ENCODE results near the gene TMEM132D.

TMEM132D gene

DNA sequence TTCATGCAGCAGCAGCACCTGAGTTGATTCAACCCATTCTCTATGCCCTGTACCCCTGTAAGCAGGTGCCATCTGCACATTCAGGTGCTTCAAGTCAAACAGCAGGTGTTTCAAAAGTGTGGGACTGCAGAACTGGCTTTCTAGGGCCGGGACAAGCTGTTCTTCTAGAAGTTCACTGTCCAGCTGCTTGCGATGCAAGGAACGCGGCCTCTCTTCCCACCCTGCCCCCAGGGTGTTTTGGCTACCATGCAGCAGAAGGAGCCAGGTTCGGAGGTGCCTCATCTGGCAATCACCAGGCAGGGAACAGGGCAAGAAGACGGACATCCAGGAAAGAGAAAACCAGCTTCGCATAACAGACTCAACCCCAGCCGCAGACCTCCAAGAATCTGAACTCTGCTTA is 35.2 kb downstream of the TMEM132D start:
- TF ChIP-seq, protein P1, sequence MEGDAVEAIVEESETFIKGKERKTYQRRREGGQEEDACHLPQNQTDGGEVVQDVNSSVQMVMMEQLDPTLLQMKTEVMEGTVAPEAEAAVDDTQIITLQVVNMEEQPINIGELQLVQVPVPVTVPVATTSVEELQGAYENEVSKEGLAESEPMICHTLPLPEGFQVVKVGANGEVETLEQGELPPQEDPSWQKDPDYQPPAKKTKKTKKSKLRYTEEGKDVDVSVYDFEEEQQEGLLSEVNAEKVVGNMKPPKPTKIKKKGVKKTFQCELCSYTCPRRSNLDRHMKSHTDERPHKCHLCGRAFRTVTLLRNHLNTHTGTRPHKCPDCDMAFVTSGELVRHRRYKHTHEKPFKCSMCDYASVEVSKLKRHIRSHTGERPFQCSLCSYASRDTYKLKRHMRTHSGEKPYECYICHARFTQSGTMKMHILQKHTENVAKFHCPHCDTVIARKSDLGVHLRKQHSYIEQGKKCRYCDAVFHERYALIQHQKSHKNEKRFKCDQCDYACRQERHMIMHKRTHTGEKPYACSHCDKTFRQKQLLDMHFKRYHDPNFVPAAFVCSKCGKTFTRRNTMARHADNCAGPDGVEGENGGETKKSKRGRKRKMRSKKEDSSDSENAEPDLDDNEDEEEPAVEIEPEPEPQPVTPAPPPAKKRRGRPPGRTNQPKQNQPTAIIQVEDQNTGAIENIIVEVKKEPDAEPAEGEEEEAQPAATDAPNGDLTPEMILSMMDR (IDR thresholded peaks at IDR 0.05; ENCODE audit: control extremely low read depth, extremely low read depth, low read depth, missing control alignments), result no peak
- peak; percentile 13 for DNase-seq (ENCODE audit: extremely low spot score)
- CTCF ChIA-PET, result no interaction called here
- POLR2A ChIA-PET, result no interaction called here

DNA sequence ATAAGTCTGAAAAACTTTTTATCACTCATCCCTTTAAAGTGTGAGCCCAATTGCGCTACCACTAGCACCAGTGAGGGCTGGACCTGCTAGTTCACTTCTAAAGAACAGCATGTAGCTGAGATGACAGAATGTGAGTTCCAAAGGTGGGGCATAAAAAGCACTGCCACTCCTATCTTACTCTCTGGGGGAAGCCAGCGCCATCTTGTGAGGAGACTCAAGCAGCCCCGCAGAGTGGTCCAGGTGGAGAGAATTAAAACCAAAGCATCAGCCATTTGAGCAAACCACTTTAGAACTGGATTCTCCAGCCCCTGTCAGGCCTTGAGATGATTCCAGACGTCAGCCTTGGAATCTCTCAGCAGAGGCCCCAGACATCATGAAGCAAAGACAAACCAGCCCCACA is 39.9 kb downstream of the TMEM132D start:
- TF ChIP-seq, protein P1 (IDR thresholded peaks at IDR 0.05; ENCODE audit: control extremely low read depth, extremely low read depth, low read depth, missing control alignments), result no peak
- POLR2A ChIA-PET, result no interaction called here
- no peak for DNase-seq (ENCODE audit: extremely low spot score)
- CTCF ChIA-PET, result interaction anchor here (1.5 kb wide), 1 partner anchor 12 kb away, joined by 4 read pairs; no protein-coding TSS in a partner anchor

DNA sequence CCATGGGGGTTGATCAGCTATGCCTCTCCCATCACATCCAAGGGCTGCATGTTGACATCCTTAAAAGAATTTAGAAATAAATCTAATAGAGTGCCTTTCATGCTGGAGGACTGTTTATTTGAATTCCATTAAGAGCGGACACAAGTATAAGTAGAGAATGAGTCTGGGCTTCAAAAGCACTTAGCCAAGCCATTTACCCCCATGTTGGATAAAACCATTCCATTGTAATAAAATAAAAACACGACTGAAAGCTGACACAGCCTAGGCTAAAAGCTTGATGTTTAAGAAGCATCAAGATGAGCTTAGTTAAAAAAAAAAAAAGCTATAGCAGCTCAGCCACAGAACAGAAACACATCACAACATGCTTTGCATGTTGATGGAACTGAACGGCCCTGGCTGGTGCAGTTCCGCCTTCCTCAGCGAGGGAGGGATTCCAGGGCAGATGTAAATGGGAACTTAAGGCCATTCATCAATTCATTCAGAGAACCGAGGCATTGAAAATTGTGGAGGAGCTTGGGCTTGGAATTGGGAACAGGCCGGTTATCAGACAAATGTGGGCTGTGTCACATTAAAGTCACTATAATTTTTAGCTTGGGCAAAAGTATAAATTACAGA is 41.2 kb downstream of the TMEM132D start:
- POLR2A ChIA-PET, result no interaction called here
- CTCF ChIA-PET, result interaction anchor here (1.4 to 1.5 kb wide), 2 partner anchors 13 to 19 kb away, joined by 3 to 4 read pairs; no protein-coding TSS in a partner anchor
- no peak for DNase-seq (ENCODE audit: extremely low spot score)
- TF ChIP-seq, protein P1 (IDR thresholded peaks at IDR 0.05; ENCODE audit: control extremely low read depth, extremely low read depth, low read depth, missing control alignments), result no peak

DNA sequence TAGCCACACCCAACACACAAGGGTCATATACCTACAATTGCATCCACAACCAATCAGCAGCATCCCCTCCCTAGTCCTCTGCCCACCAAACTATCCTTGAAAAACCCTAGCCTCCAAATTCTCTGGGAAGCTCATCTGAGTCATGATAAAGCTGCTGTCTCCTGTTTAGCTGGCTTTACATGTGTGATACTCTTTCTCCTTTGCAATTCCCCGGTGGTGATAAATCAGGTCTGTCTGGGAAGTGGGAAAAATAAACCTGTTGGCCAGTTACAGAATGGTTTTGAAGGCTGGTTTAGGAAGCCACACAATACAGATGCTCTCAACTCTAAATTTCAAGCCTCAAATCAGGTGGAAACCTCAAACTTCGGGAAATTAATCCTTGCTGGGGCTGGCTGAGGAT is 41.9 kb downstream of the TMEM132D start:
- TF ChIP-seq, protein P1 (IDR thresholded peaks at IDR 0.05; ENCODE audit: control extremely low read depth, extremely low read depth, low read depth, missing control alignments), result no peak
- POLR2A ChIA-PET, result no interaction called here
- CTCF ChIA-PET, result no interaction called here

DNA sequence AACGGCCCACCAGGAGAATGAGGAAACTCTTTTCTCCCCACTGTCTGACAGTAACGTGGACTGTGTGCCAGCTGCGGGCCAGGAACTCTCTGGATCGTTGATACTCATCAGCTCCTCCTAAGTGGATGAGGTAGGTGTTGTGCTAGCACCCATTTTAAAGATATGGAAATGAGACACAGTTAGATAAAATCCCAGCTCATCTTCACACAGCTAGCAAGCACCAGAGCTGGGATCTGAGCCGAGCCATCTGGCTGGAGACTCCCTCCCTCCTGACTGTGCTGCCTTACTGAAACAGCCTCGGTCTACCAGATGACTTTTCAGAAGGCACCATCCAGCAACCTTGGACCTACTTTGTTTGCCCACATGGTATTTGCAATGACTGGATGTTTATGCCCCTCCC is 49.2 kb downstream of the TMEM132D start:
- no peak for DNase-seq (ENCODE audit: extremely low spot score)
- ChIA-PET CTCF (no interaction called here), POLR2A (no interaction called here)
- TF ChIP-seq, protein P1 (IDR thresholded peaks at IDR 0.05; ENCODE audit: control extremely low read depth, extremely low read depth, low read depth, missing control alignments), result no peak

More for the DNA sequence above, 41.9 kb downstream of the TMEM132D start:
- no peak for DNase-seq (ENCODE audit: extremely low spot score)

DNA sequence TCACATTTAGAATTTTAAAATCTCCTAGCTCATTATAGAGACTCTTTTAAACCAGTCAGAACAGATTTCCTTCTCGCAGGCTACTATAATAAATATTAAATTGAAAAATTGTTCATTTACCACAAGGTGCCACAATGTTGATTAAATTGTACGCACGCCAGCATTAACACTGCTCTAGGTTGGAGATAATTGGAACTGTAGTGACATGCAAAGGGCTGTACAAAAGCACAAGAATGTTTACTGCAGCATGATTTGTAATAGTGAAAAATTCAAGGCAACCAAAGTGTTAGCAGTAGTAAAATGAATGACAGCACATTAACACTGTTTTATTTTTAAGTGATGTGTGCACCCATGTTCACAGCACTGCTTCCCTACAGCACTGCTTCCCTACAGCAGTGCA is 52.5 kb downstream of the TMEM132D start:
- ChIA-PET CTCF (interaction anchor here (1.3 to 1.4 kb wide), 2 partner anchors 14 to 15 kb away, joined by 3 read pairs; no protein-coding TSS in a partner anchor), POLR2A (no interaction called here)
- DNase-seq (ENCODE audit: extremely low spot score), result no peak
- TF ChIP-seq, protein P1 (IDR thresholded peaks at IDR 0.05; ENCODE audit: control extremely low read depth, extremely low read depth, low read depth, missing control alignments), result no peak

Data from GM10248 (cell line).